ENCODE measurements around the gene MED25. TPM values are rescaled to one million over a fixed set of nuclear protein-coding genes. Genes with fewer than 3 reads are reported as not detected.
A peak's percentile ranks its signal among the peaks of the same experiment; 100 is the strongest.

The MED25 gene
- total and polyA plus RNA-seq, 2 of the 8 experiments (the other 6 are each of a cell fraction or from before 2014, with no cell fraction given), result 21.6 to 71.4 TPM

GRCh38 chr19:49858088-49858985 lies 40.2 kb downstream of the MED25 start:
- Histone ChIP-seq H3K14ac (ENCODE audit: insufficient read length) (no peak overlapping the region), H3K23me2 (ENCODE audit: low read depth, low read length) (no peaks in the 10 kb centered on the region), H4K20me1 (replicated peaks in 1 of 2; ENCODE audit: control insufficient read depth in 1 of 2, insufficient read depth in 2 of 2, low read length in 2 of 2) (peaks cover 46 to 59% of the 10 kb centered on the region in 2 experiments), H3K4me3 (ENCODE audit: extremely low read depth in 1 of 4, insufficient read depth in 2 of 4, low read depth in 3 of 4, low read length in 4 of 4) (no peak overlapping the region), H3K4ac (replicated peaks; ENCODE audit: insufficient read length, low read depth, low read length) (no peak overlapping the region), H3K27ac (ENCODE audit: low read depth, low read length) (no peak overlapping the region), H3K9ac (replicated peaks in 1 of 4; ENCODE audit: extremely low read depth in 1 of 4, low read depth in 3 of 4, low read length in 3 of 4) (no peak overlapping the region), H2BK120ac (replicated peaks; ENCODE audit: low read depth, low read length) (no peak overlapping the region), H3K23ac (ENCODE audit: insufficient read length) (no peak overlapping the region), H3K56ac (replicated peaks; ENCODE audit: insufficient read length, low read depth, low read length) (no peak overlapping the region), H2BK15ac (ENCODE audit: low read length) (no peak overlapping the region), H2BK12ac (ENCODE audit: low read depth, low read length) (no peak overlapping the region), H3K4me1 (replicated peaks in 1 of 4; ENCODE audit: control insufficient read depth in 3 of 4, insufficient read depth in 4 of 4, low read length in 3 of 4) (peaks cover 0 to 7% (median 2%) of the 10 kb centered on the region in 4 experiments; a peak in 4 of 7 replicates), H3K79me1 (ENCODE audit: low read depth, low read length) (peaks cover 11% of the 10 kb centered on the region; the same call in 1 of the 2 replicates), H2BK20ac (ENCODE audit: low read length) (no peak overlapping the region), H4K91ac (replicated peaks; ENCODE audit: insufficient read length, low read length) (no peak overlapping the region), H4K8ac (ENCODE audit: extremely low read depth, insufficient read depth, low read length) (peak overlapping the region; percentile 47; the same call in 1 of the 2 replicates), H3K4me2 (ENCODE audit: insufficient read depth in 1 of 2, low read depth in 2 of 2, low read length in 2 of 2) (no peak overlapping the region), H3K27me3 (replicated peaks in 1 of 4; ENCODE audit: control insufficient read depth in 3 of 4, extremely low read depth in 1 of 4, insufficient read depth in 3 of 4, low read length in 3 of 4) (no peaks in the 10 kb centered on the region), H4K5ac (ENCODE audit: insufficient read length, low read depth, low read length) (no peak overlapping the region), H3K36me3 (ENCODE audit: control insufficient read depth in 2 of 4, insufficient read depth in 4 of 4, low read length in 3 of 4) (peaks cover 21 to 74% (median 49%) of the 10 kb centered on the region in 4 experiments), H3K18ac (ENCODE audit: extremely low read depth, low read length) (no peak overlapping the region), H2AK5ac (ENCODE audit: low read depth, low read length) (no peak overlapping the region), H2AFZ (ENCODE audit: low read length) (no peak overlapping the region), H3K9me3 (ENCODE audit: insufficient read depth in 2 of 2, low read depth in 1 of 2, low read length in 1 of 2) (no peaks in the 10 kb centered on the region), H2BK5ac (ENCODE audit: low read depth, low read length) (peak overlapping the region; percentile 60; the same call in 1 of the 2 replicates), H3K79me2 (ENCODE audit: control insufficient read depth in 1 of 2, insufficient read depth in 2 of 2, low read length in 2 of 2) (peaks cover 3 to 12% of the 10 kb centered on the region in 2 experiments; a peak in 3 of 4 replicates)
- 94% methylated on average over 33 of the region's 37 CpGs; no CpG with 5 or more reads in 1 of the 2 experiments for WGBS, 2 experiments (ENCODE audit: extremely low coverage in 1 of 2, insufficient coverage in 1 of 2, insufficient read length in 1 of 2, insufficient replicate concordance in 2 of 2, low coverage in 1 of 2, low lambda C conversion rate in 2 of 2, missing lambda C conversion rate in 1 of 2)
- DNase-seq (ENCODE audit: low read depth in 1 of 2, low spot score in 2 of 2) (no peak), FAIRE-seq (no peak)
- CTCF ChIA-PET (ENCODE audit: partially characterized antibody), result interaction anchor here (1.7 kb wide), 2 partner anchors 10 to 30 kb away, joined by 3 to 4 read pairs; no protein-coding TSS in a partner anchor
- POLR2A ChIA-PET (ENCODE audit: partially characterized antibody), result interaction anchor here (0.7 to 12.4 kb wide), 20 partner anchors 8 to 218 kb away, joined by 3 to 247 read pairs (median 4); partner anchors contain the start of genes AKT1S1, FUZ, MED25 and PNKP
- TF ChIP-seq CBX8 (IDR thresholded peaks at IDR 0.05; ENCODE audit: borderline replicate concordance, low read depth, low read length) (no peak), CREB1 (IDR thresholded peaks at IDR 0.05) (no peak), CHD2 (IDR thresholded peaks at IDR 0.05; ENCODE audit: low read length) (no peak), FOSL1 (IDR thresholded peaks at IDR 0.05; ENCODE audit: insufficient read depth, low read depth, low read length) (no peak), EP300 (IDR thresholded peaks at IDR 0.05; ENCODE audit: borderline replicate concordance in 1 of 2, low read depth in 2 of 2, low read length in 2 of 2) (no peak), EZH2 (IDR thresholded peaks at IDR 0.05; ENCODE audit: low read depth, low read length, severe bottlenecking) (no peak)
- TF ChIP-seq, protein P1, sequence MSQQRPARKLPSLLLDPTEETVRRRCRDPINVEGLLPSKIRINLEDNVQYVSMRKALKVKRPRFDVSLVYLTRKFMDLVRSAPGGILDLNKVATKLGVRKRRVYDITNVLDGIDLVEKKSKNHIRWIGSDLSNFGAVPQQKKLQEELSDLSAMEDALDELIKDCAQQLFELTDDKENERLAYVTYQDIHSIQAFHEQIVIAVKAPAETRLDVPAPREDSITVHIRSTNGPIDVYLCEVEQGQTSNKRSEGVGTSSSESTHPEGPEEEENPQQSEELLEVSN (IDR thresholded peaks at IDR 0.05), result no peak
- TF ChIP-seq, protein P2, sequence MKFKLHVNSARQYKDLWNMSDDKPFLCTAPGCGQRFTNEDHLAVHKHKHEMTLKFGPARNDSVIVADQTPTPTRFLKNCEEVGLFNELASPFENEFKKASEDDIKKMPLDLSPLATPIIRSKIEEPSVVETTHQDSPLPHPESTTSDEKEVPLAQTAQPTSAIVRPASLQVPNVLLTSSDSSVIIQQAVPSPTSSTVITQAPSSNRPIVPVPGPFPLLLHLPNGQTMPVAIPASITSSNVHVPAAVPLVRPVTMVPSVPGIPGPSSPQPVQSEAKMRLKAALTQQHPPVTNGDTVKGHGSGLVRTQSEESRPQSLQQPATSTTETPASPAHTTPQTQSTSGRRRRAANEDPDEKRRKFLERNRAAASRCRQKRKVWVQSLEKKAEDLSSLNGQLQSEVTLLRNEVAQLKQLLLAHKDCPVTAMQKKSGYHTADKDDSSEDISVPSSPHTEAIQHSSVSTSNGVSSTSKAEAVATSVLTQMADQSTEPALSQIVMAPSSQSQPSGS (IDR thresholded peaks at IDR 0.05; ENCODE audit: low read length), result no peak
